Left lung (tissue), 10 donors: Measurements from ENCODE around the gene HSPB2. TPM values are rescaled to one million over a fixed set of nuclear protein-coding genes. Genes with fewer than 3 reads are reported as not detected.
A peak's percentile ranks its signal among the peaks of the same experiment; 100 is the strongest.

Source experiments
- ATAC-seq: fragments of 200-7000 bp; cut with Tn5 transposase; one replicate; pipeline ENCODE4 v1.9.1; 2020; ENCODE audit warnings: moderate library complexity
- DNase-seq, 4 donors: peaks; one replicate each; pipeline ENCODE4 v3.0.0-alpha.2; 2013 to 2020
- H3K27ac ChIP-seq, 2 donors: fragments of 200-600 bp; sonication (generic) in 1 of 2; one replicate each; pipeline versions ENCODE4 v1.5.0 to v1.8.0; 2020 to 2021
- H3K27me3 ChIP-seq, 2 donors: fragments of 200-600 bp; sonication (generic) in 1 of 2; one replicate each; pipeline versions ENCODE4 v1.5.0 to v1.8.0; 2020 to 2021
- H3K36me3 ChIP-seq, 2 donors: fragments of 200-600 bp; sonication (generic) in 1 of 2; one replicate each; pipeline versions ENCODE4 v1.5.0 to v1.8.0; 2020 to 2021
- H3K4me1 ChIP-seq, 2 donors: fragments of 200-600 bp; one replicate each; pipeline ENCODE4 v1.8.0; 2021
- H3K4me3 ChIP-seq, 2 donors: fragments of 200-600 bp; sonication (generic) in 1 of 2; one replicate each; pipeline versions ENCODE4 v1.5.0 to v1.8.0; 2020 to 2021; ENCODE audit warnings: mild to moderate bottlenecking in 1 of 2
- H3K9me3 ChIP-seq, 2 donors: fragments of 200-600 bp; sonication (generic) in 1 of 2; one replicate each; pipeline versions ENCODE4 v1.5.0 to v1.8.0; 2020 to 2021
- CTCF ChIP-seq, 2 donors: fragments of 200-600 bp; sonication (generic) in 1 of 2; IDR thresholded peaks; one replicate each; pipeline versions ENCODE4 v1.5.0 to v1.8.0; 2021; ENCODE audit warnings: antibody characterized with exemption in 2 of 2
- intact Hi-C, 2 donors: fragments of 100-400 bp; cut with DNase I; formaldehyde crosslinking; loops; one replicate each; pipeline versions ENCODE4 v1.11.2 to v1.14.2; 2022
- polyA plus RNA-seq, 6 donors: library from polyadenylated mRNA; unstranded; fragments of 120-200 nt; gene quantifications; one replicate each; pipeline ENCODE4 v1.2.1, GENCODE V29; 2013; ENCODE audit not compliant: insufficient read length in 6 of 6
- total RNA-seq, 2 donors: library from RNA; stranded (reverse); fragmentation: NEBNext Ultra II Directional; extraction: Animal tissue kit (Norgen Biotek cat#: 25700); gene quantifications; one replicate each; pipeline ENCODE4 v1.2.1, GENCODE V29; 2021
- donor health status: DM: no; HTN: yes; CAD: no.
- donor health status: DM: no; HTN: no; CAD: no.

Gene HSPB2
- total and polyA plus RNA-seq, 8 donors: 3.7 to 7.2 (median 4.8) TPM

- H3K4me3 ChIP-seq: no peak overlapping the region
- DNase-seq (no peak), ATAC-seq (no peak)
- no peaks in the 10 kb centered on the region for H3K9me3 ChIP-seq
- peaks cover 20 to 38% of the 10 kb centered on the region in 2 donors for H3K4me1 ChIP-seq
- TF ChIP-seq CTCF (IDR thresholded peaks at IDR 0.05): no peak
- no peak overlapping the region for H3K27ac ChIP-seq
- intact Hi-C loops: loop anchor here in 1 of 2 donors (5.0 kb wide), 1 partner anchor 37 kb away; no protein-coding TSS in a partner anchor
- no peaks in the 10 kb centered on the region for H3K27me3 ChIP-seq
- no peaks in the 10 kb centered on the region for H3K36me3 ChIP-seq
Measured at GRCh38 chr11:111939836-111940604, 27.5 kb downstream of the HSPB2 start.

- Histone ChIP-seq H3K27ac (no peak overlapping the region), H3K27me3 (no peaks in the 10 kb centered on the region), H3K4me1 (peaks cover 14 to 26% of the 10 kb centered on the region in 2 donors), H3K36me3 (no peaks in the 10 kb centered on the region), H3K4me3 (no peak overlapping the region), H3K9me3 (no peaks in the 10 kb centered on the region)
- no peak for TF ChIP-seq CTCF (IDR thresholded peaks at IDR 0.05)
- ATAC-seq (no peak), DNase-seq (no peak)
- intact Hi-C loops: no loop called here
Measured at GRCh38 chr11:111941963-111942362, 29.4 kb downstream of the HSPB2 start.

- ATAC-seq (no peak), DNase-seq (no peak)
- Histone ChIP-seq H3K9me3 (no peaks in the 10 kb centered on the region), H3K4me1 (peaks cover 9 to 18% of the 10 kb centered on the region in 2 donors), H3K27me3 (no peaks in the 10 kb centered on the region), H3K4me3 (no peak overlapping the region), H3K27ac (no peak overlapping the region), H3K36me3 (no peaks in the 10 kb centered on the region)
- TF ChIP-seq CTCF (IDR thresholded peaks at IDR 0.05): no peak
- intact Hi-C loops: no loop called here
Measured at GRCh38 chr11:111942829-111943228, 30.3 kb downstream of the HSPB2 start.

- Histone ChIP-seq H3K4me1 (peaks cover 5 to 7% of the 10 kb centered on the region in 2 donors), H3K27ac (peak overlapping the region; percentile 28 to 59), H3K36me3 (no peaks in the 10 kb centered on the region), H3K27me3 (no peaks in the 10 kb centered on the region), H3K9me3 (no peaks in the 10 kb centered on the region), H3K4me3 (no peak overlapping the region)
- DNase-seq (peak in 1 of 4 donors; percentile 30), ATAC-seq (peak; percentile 74)
- no peak for TF ChIP-seq CTCF (IDR thresholded peaks at IDR 0.05)
- intact Hi-C loops: no loop called here
Measured at GRCh38 chr11:111944139-111944538, 31.6 kb downstream of the HSPB2 start.

- H3K4me3 ChIP-seq: no peak overlapping the region
- H3K9me3 ChIP-seq: no peaks in the 10 kb centered on the region
- intact Hi-C loops: no loop called here
- TF ChIP-seq CTCF (IDR thresholded peaks at IDR 0.05): no peak
- DNase-seq: no peak
- peak overlapping the region; percentile 28 to 59 for H3K27ac ChIP-seq
- H3K36me3 ChIP-seq: no peaks in the 10 kb centered on the region
- peak; percentile 45 for ATAC-seq
- H3K4me1 ChIP-seq: peaks cover 4 to 7% of the 10 kb centered on the region in 2 donors
- no peaks in the 10 kb centered on the region for H3K27me3 ChIP-seq
Measured at GRCh38 chr11:111944651-111945051, 32.1 kb downstream of the HSPB2 start.
